ENCODE data around the gene GTPBP1. TPM values are rescaled to one million over a fixed set of nuclear protein-coding genes. Genes with fewer than 3 reads are reported as not detected.
A peak's percentile ranks its signal among the peaks of the same experiment; 100 is the strongest.

Gene GTPBP1
- total RNA-seq, 3 donors from 2014 or later (not counting 1 experiment from before 2014, with no cell fraction given): 236 to 259 (median 249) TPM

DNA sequence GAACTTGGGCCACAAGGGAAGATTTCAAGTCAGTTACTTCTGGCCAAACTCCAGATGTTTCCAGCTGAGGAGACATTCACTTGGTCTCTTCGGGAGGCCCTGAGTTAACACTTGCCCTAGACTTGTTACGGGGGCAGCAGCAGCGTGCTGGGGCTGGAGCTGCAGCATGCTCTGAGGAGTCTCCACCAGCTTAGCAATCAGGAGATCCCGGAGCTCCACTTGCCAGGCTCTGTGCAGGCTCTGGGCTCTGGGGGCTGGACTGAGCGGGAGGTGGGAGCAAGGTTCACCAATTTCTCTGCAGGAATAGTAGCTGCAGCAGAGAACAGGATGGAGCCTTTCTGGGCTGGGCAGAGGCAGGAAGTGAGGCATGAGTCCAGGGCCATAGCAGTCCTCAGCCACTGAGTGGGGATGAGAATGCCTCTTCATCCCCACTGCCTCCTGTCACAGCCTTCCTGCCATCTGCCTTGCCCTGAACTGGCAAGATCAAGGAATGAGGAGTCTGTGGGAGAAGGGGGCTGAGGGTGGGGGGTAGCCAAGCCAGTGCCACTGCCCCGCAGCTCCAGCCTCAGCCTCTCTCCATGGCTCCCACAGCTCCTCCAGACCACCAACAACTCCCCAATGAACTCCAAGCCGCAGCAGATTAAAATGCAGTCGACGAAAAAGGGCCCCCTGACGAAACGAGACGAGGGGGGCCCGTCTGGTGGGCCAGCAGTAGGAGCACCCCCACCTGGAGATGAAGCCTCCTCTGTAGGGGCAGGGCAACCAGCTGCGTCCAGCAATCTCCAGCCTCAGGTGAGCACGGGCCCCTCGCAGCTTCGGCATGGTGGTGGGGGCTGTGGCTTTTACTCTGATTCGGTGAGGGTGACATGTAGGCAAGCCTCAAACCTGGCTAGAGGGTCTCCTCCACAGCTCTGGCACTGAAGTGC lies 23.4 kb downstream of the GTPBP1 start:
- no peak overlapping the region for H3K27ac ChIP-seq (ENCODE audit: low read length)
- Mint-ChIP-seq H3K4me1 (peaks cover 24 to 29% of the 10 kb centered on the region in 2 donors), H3K4me3 (no peak overlapping the region), H3K27me3 (ENCODE audit: low read depth in 2 of 2) (no peaks in the 10 kb centered on the region), H3K9me3 (no peaks in the 10 kb centered on the region), H3K27ac (peak overlapping the region; percentile 24 to 86), H3K36me3 (peaks cover 9% of the 10 kb centered on the region)
- intact Hi-C loops (cut with micrococcal nuclease): no loop called here
- TF ChIP-seq, protein P1, sequence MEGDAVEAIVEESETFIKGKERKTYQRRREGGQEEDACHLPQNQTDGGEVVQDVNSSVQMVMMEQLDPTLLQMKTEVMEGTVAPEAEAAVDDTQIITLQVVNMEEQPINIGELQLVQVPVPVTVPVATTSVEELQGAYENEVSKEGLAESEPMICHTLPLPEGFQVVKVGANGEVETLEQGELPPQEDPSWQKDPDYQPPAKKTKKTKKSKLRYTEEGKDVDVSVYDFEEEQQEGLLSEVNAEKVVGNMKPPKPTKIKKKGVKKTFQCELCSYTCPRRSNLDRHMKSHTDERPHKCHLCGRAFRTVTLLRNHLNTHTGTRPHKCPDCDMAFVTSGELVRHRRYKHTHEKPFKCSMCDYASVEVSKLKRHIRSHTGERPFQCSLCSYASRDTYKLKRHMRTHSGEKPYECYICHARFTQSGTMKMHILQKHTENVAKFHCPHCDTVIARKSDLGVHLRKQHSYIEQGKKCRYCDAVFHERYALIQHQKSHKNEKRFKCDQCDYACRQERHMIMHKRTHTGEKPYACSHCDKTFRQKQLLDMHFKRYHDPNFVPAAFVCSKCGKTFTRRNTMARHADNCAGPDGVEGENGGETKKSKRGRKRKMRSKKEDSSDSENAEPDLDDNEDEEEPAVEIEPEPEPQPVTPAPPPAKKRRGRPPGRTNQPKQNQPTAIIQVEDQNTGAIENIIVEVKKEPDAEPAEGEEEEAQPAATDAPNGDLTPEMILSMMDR (IDR thresholded peaks at IDR 0.05): no peak
- peaks cover 10% of the 10 kb centered on the region for H3K4me1 ChIP-seq (ENCODE audit: control insufficient read depth, insufficient read depth, low read length)
- ATAC-seq (no peak), DNase-seq (no peak)
- 97% methylated on average over 17 of the region's 18 CpGs for WGBS (ENCODE audit: insufficient coverage)
- H3K36me3 ChIP-seq (ENCODE audit: control insufficient read depth, insufficient read depth, low read length): peaks cover 82% of the 10 kb centered on the region
- no peak overlapping the region for H3K4me3 ChIP-seq (ENCODE audit: low read length)
- H3K27me3 ChIP-seq (ENCODE audit: control insufficient read depth, insufficient read depth, low read length): no peaks in the 10 kb centered on the region
- H3K9me3 ChIP-seq (ENCODE audit: control insufficient read depth, insufficient read depth, low read length): no peaks in the 10 kb centered on the region

DNA sequence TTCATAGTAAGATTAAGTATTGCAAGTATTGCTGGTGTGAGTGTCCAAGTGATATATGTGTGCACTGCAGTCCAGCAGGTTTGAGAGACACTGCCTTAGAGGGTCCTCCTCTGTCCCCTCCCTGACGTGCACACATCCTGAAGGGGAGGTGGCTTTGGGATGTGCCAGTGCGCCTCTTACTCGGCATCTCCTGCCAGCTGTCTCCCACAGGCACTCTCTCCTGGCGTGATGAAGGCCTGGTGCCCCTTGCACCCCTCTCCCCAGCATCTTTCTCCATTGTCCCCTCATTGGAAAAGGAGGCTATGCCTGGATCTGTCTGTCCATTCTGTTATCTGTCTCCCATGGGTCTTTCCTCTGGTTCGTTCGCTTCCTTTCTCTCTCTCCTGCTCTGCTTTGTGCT lies 24.2 kb downstream of the GTPBP1 start:
- no peaks in the 10 kb centered on the region for H3K9me3 Mint-ChIP-seq
- TF ChIP-seq, protein P1 (IDR thresholded peaks at IDR 0.05): no peak
- Histone ChIP-seq H3K36me3 (ENCODE audit: control insufficient read depth, insufficient read depth, low read length) (peaks cover 82% of the 10 kb centered on the region), H3K9me3 (ENCODE audit: control insufficient read depth, insufficient read depth, low read length) (no peaks in the 10 kb centered on the region), H3K4me3 (ENCODE audit: low read length) (no peak overlapping the region), H3K4me1 (ENCODE audit: control insufficient read depth, insufficient read depth, low read length) (peaks cover 10% of the 10 kb centered on the region), H3K27ac (ENCODE audit: low read length) (no peak overlapping the region), H3K27me3 (ENCODE audit: control insufficient read depth, insufficient read depth, low read length) (no peaks in the 10 kb centered on the region)
- intact Hi-C loops (cut with micrococcal nuclease): no loop called here
- 96% methylated on average over 6 of the region's 6 CpGs for WGBS (ENCODE audit: insufficient coverage)
- peak overlapping the region; percentile 83 to 86 for H3K27ac Mint-ChIP-seq
- peak overlapping the region; percentile 8 for H3K4me3 Mint-ChIP-seq
- DNase-seq: peak in 1 of 2 donors; percentile 13
- peaks cover 21 to 34% of the 10 kb centered on the region in 2 donors for H3K4me1 Mint-ChIP-seq
- H3K27me3 Mint-ChIP-seq (ENCODE audit: low read depth in 2 of 2): no peaks in the 10 kb centered on the region
- peaks cover 5% of the 10 kb centered on the region for H3K36me3 Mint-ChIP-seq
- no peak for ATAC-seq

DNA sequence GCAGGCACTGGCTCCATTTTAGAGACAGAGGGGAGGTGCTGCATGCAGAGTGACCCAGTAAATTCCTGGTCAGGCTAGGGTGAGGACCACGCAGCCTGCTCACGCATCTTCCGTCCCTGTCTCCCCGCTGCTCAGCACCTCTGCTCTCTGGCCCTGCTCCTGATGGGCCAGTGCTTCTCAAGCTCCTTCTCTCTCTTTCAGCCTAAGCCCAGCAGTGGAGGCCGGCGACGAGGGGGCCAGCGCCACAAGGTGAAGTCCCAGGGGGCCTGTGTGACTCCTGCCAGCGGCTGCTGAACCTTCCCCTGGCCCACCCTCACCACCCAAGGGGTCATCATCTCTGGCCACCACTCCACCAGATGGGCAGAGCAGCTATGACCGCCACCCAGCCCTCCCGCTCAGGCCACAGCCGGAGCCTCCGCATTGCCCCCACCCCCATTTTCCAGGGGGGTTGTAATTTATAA lies 24.7 kb downstream of the GTPBP1 start:
- no peak for DNase-seq
- intact Hi-C loops (cut with micrococcal nuclease): no loop called here
- no peak for ATAC-seq
- H3K27me3 Mint-ChIP-seq (ENCODE audit: low read depth in 2 of 2): no peaks in the 10 kb centered on the region
- peaks cover 82% of the 10 kb centered on the region for H3K36me3 ChIP-seq (ENCODE audit: control insufficient read depth, insufficient read depth, low read length)
- WGBS (ENCODE audit: insufficient coverage): 96% methylated on average over 13 of the region's 13 CpGs
- H3K4me3 Mint-ChIP-seq: peak overlapping the region; percentile 8
- no peaks in the 10 kb centered on the region for H3K36me3 Mint-ChIP-seq
- H3K4me3 ChIP-seq (ENCODE audit: low read length): no peak overlapping the region
- peak overlapping the region; percentile 83 to 86 for H3K27ac Mint-ChIP-seq
- peaks cover 10% of the 10 kb centered on the region for H3K4me1 ChIP-seq (ENCODE audit: control insufficient read depth, insufficient read depth, low read length)
- no peaks in the 10 kb centered on the region for H3K9me3 Mint-ChIP-seq
- H3K27me3 ChIP-seq (ENCODE audit: control insufficient read depth, insufficient read depth, low read length): no peaks in the 10 kb centered on the region
- TF ChIP-seq, protein P1 (IDR thresholded peaks at IDR 0.05): no peak
- H3K27ac ChIP-seq (ENCODE audit: low read length): no peak overlapping the region
- H3K4me1 Mint-ChIP-seq: peaks cover 16 to 33% of the 10 kb centered on the region in 2 donors
- no peaks in the 10 kb centered on the region for H3K9me3 ChIP-seq (ENCODE audit: control insufficient read depth, insufficient read depth, low read length)
